Mononuclear cell (primary cell): ENCODE results near the gene ADH1B. TPM values are rescaled to one million over a fixed set of nuclear protein-coding genes. Genes with fewer than 3 reads are reported as not detected.

ENCODE experiments used
- H3K27me3 ChIP-seq: 2 replicates; pipeline ENCODE4 v1.6.0; 2011; ENCODE audit warnings: low read length, control low read depth; ENCODE audit not compliant: insufficient read depth
- H3K4me1 ChIP-seq: 2 replicates; pipeline ENCODE4 v1.5.1; 2011; ENCODE audit warnings: mild to moderate bottlenecking, low read length, control low read depth; ENCODE audit not compliant: insufficient read depth
- H3K4me3 ChIP-seq: 2 replicates; pipeline ENCODE4 v1.5.1; 2011; ENCODE audit warnings: mild to moderate bottlenecking, low read length, moderate library complexity
- H3K9me3 ChIP-seq: 2 replicates; pipeline ENCODE4 v1.5.1; 2011; ENCODE audit warnings: low read depth, mild to moderate bottlenecking, control low read depth, low read length
- total RNA-seq: library from RNA; depleted of rRNA; stranded (reverse); fragments of >200 nt; gene quantifications from one replicate; pipeline ENCODE4 v1.2.3, GENCODE V29; 2012

Gene ADH1B
- total RNA-seq, 1 donor = not detected

DNA sequence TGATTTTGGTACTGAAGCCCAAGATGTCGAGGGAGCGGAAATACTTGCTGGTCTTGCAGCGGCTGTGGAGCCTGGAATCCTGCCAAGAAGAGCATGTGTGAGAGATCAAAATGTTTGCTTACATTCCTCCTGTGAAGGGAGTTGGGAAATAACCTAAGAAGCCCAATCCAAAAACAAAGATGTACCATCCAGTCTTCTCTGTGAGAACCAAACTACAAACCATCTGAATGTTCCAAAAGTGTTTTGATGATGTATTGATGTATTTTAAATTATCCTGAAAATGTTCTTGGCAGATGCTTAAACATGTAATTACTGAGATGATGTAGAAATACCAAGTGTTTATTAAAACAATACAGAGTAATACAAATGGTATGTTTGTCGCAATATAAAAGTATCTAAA is 20.3 kb downstream of the ADH1B start:
- Histone ChIP-seq H3K4me1 (no peaks in the 10 kb centered on the region), H3K9me3 (peaks cover 4% of the 10 kb centered on the region), H3K27me3 (no peaks in the 10 kb centered on the region), H3K4me3 (no peak overlapping the region)

DNA sequence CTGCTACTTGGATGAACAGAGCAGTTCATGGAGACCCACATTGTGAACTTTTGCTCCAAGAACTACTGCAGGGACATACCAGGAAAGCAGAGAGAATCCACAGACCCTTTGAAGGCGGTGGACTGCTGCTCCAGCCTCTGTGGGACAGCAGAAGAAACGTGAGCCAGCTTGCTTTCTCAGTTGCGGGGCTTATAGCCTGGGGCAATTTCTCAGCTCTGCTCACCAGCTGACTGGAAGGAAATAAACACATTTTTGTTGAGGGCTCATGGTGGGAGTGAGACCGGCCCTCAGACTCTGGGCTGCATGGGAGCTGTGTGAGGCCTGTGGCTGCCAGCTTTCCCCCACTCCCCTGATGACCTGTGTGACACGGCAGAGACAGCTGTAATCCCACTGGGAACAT is 27.8 kb downstream of the ADH1B start:
- H3K4me3 ChIP-seq = no peak overlapping the region
- H3K9me3 ChIP-seq = peaks cover 4% of the 10 kb centered on the region
- no peaks in the 10 kb centered on the region for H3K4me1 ChIP-seq
- H3K27me3 ChIP-seq = no peaks in the 10 kb centered on the region

DNA sequence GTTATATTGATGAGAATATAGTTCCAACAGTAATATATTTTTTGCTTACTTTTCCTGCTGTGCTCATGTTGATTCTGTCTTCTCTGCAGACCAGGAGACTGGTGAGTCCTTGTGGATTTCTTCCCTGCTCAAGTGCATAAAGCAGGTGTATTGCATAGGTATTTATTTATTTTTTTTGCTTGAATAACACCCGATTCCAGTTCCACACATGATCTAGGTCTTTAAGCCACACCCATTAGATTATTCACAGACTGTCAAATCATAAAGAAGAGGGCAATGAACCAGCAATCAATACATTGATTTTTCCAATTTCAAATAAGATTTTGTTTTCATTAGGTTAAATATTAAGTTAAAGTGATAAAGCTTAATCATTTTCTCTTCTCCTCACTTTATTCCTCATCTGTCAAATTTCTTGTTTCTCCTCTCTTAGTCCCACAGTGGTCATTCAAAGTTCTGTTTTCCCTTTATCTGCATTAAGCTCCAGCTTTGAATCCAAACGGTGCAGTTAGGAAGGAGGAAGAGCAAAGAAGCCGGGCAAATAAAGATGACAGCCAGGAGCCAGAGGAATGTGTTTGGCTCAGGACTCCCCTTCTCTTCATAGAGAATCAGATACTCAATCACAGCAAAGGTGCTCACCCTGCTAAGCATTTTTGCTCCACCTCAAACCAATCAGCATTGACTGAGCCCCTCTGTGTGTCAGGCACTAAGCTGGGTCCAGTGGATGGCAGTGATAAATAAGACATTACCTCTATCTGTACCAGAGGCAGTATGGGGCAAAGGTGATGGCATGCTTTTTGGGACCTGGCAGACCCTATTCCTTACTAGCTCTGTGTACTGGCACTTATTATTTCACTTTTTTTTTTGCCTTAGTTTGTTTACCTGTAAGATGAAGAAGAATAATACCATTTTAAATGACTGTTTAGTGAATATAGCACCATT is 30.1 kb downstream of the ADH1B start, which contains the start of gene ADH1A:
Gene ADH1A (minus strand): TSS at position 138 of the 939 bp plus-strand sequence. CDS start 71 bp downstream, at position 67.
- H3K27me3 ChIP-seq = no peaks in the 10 kb centered on the region
- no peaks in the 10 kb centered on the region for H3K9me3 ChIP-seq
- no peak within 1 kb of the TSS for H3K4me3 ChIP-seq
- no peaks in the 10 kb centered on the region for H3K4me1 ChIP-seq

DNA sequence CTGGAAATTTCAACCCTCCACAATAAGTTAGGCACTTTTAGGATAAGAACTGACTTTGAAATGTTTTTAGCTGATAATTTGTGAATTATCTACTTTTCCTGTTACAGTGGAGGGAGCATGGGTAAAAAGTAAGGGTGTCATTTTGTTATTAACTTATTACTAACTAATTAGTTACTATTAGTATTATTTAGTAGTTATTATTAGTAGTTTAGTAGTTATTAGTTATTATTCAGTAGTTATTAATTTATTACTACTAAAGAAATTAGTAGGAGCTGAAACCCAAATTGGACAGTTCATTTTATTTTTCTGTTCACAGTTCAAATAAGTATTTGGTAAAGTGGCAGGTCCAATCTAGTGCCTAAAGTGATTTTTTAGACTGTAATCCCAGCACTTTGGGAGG is 35.8 kb downstream of the ADH1B start:
- Histone ChIP-seq H3K9me3 (no peaks in the 10 kb centered on the region), H3K4me1 (no peaks in the 10 kb centered on the region), H3K4me3 (no peak overlapping the region), H3K27me3 (no peaks in the 10 kb centered on the region)

DNA sequence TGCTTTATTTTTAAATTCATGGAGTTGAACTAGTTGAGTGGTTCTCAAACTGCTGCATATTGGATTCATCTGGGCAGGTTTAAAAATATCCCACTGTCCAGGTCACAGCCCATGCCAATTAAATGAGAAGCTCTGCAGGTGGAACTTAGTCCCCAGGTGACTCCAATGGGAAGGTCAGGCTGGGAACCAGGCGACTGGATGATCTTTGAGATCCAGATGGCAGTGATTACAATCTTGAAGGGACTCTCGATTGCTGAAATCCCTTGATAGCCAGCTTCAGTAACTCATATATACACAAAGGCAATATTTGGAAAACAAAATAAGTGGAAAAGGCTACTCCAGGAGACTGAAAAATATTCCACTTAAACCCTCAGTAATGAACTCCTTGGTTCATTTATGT is 38.5 kb downstream of the ADH1B start:
- Histone ChIP-seq H3K4me3 (no peak overlapping the region), H3K4me1 (no peaks in the 10 kb centered on the region), H3K9me3 (no peaks in the 10 kb centered on the region), H3K27me3 (no peaks in the 10 kb centered on the region)

DNA sequence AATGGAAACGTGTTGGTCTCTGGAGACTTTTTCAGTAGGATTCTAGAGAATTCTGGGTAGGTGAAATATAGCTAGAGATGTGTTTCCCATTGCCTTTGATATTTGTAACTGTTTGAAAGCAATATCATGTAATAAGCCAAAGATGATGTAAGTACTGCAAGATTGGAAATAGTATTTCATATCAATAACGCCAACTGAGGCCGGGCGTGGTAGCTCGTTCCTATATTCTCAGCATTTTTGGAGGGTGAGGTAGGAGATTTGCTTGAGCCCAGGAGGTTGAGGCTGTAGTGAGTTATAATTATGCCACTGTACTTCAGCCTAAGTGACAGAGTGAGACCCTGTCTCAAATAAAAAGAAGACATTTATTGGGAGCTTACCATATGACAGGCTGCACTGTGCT is 39.9 kb downstream of the ADH1B start:
- Histone ChIP-seq H3K4me3 (no peak overlapping the region), H3K4me1 (no peaks in the 10 kb centered on the region), H3K9me3 (no peaks in the 10 kb centered on the region), H3K27me3 (no peaks in the 10 kb centered on the region)

DNA sequence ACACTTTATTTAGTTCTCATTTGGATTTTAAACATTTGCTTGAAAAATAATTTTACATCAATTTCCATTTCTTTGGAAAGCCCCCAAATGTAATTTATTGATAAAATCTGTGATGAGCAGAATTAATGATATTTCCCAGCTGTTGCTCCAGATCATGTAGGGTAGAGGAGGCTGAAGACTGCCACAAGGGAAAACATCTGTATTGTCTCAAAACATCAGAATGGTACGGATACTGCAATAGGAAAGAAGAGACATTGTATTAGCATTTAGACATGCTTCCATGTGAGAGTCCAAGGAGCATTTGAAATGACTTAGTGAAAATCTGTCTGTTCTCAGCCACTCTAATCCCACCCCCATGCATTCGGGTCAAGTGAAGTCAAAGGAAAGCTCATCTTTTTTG is 44.8 kb downstream of the ADH1B start:
- Histone ChIP-seq H3K9me3 (no peaks in the 10 kb centered on the region), H3K27me3 (no peaks in the 10 kb centered on the region), H3K4me3 (no peak overlapping the region), H3K4me1 (no peaks in the 10 kb centered on the region)

DNA sequence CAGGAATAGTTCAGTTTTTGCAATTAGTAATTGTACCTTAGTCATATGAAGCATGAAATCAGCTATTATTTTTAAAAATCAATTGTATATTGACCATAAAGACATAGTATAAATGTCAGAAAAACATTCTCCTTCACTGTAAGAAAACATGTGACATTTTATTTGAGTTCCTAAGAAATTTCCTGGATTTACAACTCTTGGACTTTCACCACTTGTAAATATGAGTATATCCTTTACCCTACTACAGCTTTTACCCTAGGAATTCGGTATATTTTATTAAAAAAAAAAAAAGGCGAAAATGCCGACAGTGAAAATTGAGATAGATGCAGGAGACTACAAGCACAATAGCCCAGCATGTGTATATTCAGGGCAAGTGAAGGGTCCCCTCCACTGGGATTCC is 45.3 kb downstream of the ADH1B start:
- no peaks in the 10 kb centered on the region for H3K27me3 ChIP-seq
- H3K4me3 ChIP-seq = no peak overlapping the region
- H3K9me3 ChIP-seq = no peaks in the 10 kb centered on the region
- H3K4me1 ChIP-seq = no peaks in the 10 kb centered on the region

DNA sequence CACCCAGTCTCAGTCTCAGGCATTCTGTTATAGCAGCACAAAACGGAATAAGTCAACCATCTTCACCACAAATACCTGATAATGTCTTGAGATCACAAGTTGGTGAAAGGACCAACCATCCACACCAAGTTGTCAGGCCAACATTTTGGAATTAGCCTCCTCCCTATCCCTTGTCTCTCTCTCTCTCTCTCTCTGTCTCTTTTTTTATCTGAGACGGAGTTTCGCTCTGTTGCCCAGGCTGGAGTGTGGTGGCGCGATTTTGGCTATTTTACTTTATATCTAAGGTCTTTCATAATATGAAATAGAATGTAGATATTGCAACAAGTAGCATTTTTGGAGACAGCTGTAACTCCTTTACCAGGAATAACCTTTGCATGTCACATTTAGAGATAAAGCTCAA is 46.2 kb downstream of the ADH1B start:
- Histone ChIP-seq H3K4me1 (no peaks in the 10 kb centered on the region), H3K4me3 (no peak overlapping the region), H3K9me3 (no peaks in the 10 kb centered on the region), H3K27me3 (no peaks in the 10 kb centered on the region)

DNA sequence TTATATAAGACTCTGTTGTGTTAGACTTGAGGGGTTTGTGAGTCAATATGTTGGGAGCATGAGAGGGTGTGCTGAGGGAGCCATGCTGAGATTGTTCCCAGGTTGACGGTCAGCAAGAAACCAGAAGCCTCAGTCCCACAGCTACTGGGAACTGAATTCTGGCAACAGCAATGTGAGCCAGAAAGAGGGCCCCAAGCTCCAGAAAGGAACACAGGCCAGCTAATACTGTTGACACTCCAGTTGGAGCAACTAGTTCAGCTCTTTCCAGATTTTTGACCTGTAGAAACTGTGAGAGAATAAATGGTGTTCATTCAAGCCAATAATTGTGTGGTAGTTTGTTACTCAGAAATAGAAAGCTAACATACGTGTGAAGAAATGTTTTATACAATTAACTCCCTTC is 47.5 kb downstream of the ADH1B start:
- Histone ChIP-seq H3K27me3 (no peaks in the 10 kb centered on the region), H3K4me3 (no peak overlapping the region), H3K9me3 (no peaks in the 10 kb centered on the region), H3K4me1 (no peaks in the 10 kb centered on the region)

DNA sequence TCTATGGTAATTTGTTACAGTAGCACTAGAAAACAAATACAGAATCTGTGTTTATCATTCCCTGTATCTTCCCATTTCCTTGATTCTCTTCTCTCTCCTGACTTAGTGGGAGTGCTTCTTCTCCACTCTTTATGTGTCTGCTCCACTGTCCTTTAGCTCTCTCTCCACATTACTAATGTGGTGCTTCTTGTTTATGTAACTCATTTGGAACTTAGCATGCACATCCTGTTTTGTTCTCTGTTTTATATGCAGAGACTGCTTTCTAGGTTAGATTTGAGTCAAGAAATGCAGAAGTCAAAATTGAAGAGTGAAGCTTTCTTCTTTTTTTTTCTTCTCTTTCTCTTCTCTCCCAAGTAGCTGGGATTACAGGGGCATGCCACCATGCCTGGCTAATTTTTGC is 56.3 kb downstream of the ADH1B start:
- H3K4me1 ChIP-seq = no peaks in the 10 kb centered on the region
- H3K9me3 ChIP-seq = no peaks in the 10 kb centered on the region
- no peaks in the 10 kb centered on the region for H3K27me3 ChIP-seq
- H3K4me3 ChIP-seq = no peak overlapping the region

Other genes starting within 250 kb of the ADH1B start
- 45.9 TPM for gene ADH5, start 232.6 kb downstream of the ADH1B start, total RNA-seq
- gene ADH4, start 177.1 kb downstream of the ADH1B start, total RNA-seq = not detected
- gene ADH6, start 102.2 kb downstream of the ADH1B start, total RNA-seq = not detected
- not detected for gene ADH1A, start 30.4 kb downstream of the ADH1B start, total RNA-seq
- not detected for gene ADH1C, start 31.3 kb upstream of the ADH1B start, total RNA-seq
- gene ADH7, start 113.9 kb upstream of the ADH1B start, total RNA-seq = not detected
- gene C4orf17, start 189.6 kb upstream of the ADH1B start, total RNA-seq = not detected
- gene TRMT10A, start 242.6 kb upstream of the ADH1B start, total RNA-seq = 1.8 TPM